CD14-positive monocyte (primary cell): ENCODE results near the gene TMEFF2. TPM values are rescaled to one million over a fixed set of nuclear protein-coding genes. Genes with fewer than 3 reads are reported as not detected.
"Not testable (repeated sequence)": the region's sequence is repeated elsewhere in the genome, so short reads cannot be mapped to it uniquely, and the experiment has no call there.

ENCODE experiments used
- DNase-seq, 3 donors: peaks; one replicate each; pipeline ENCODE4 v3.0.0-alpha.2; 2011 to 2022
- H2AFZ ChIP-seq: 2 replicates; pipeline ENCODE4 v1.6.0; 2012; ENCODE audit warnings: mild to moderate bottlenecking, low read depth, low read length, inconsistent platforms; ENCODE audit not compliant: insufficient read depth, poor library complexity, severe bottlenecking
- H3K27ac ChIP-seq, 2 donors: 1 replicate in 1 of 2; 2 replicates in 1 of 2; pipeline ENCODE4 v1.5.1; 2012 to 2013; ENCODE audit warnings: low read length in 2 of 2, control low read depth in 1 of 2, inconsistent platforms in 1 of 2, low read depth in 1 of 2, mild to moderate bottlenecking in 1 of 2
- H3K27me3 ChIP-seq, 2 donors: one replicate each; pipeline versions ENCODE4 v1.6.0 to v1.6.1; 2011 to 2013; ENCODE audit warnings: low read length in 2 of 2; ENCODE audit not compliant: control insufficient read depth in 2 of 2, insufficient read depth in 2 of 2
- H3K36me3 ChIP-seq, 2 donors: replicated peaks in 1 of 2; 1 replicate in 1 of 2; 2 replicates in 1 of 2; pipeline versions ENCODE4 v1.5.1 to v1.6.1; 2012 to 2013; ENCODE audit warnings: low read length in 2 of 2, control low read depth in 1 of 2, inconsistent platforms in 1 of 2, mild to moderate bottlenecking in 1 of 2; ENCODE audit not compliant: insufficient read depth in 2 of 2, control insufficient read depth in 1 of 2
- H3K4me1 ChIP-seq, 2 donors: 1 replicate in 1 of 2; 2 replicates in 1 of 2; pipeline versions ENCODE4 v1.5.1 to v1.6.1; 2012 to 2013; ENCODE audit warnings: low read length in 2 of 2, control low read depth in 1 of 2, inconsistent platforms in 1 of 2, mild to moderate bottlenecking in 1 of 2, moderate library complexity in 1 of 2; ENCODE audit not compliant: insufficient read depth in 2 of 2, control insufficient read depth in 1 of 2
- H3K4me2 ChIP-seq: replicated peaks from 2 replicates; pipeline ENCODE3; 2012; ENCODE audit warnings: low read length, moderate library complexity, mild to moderate bottlenecking; ENCODE audit not compliant: poor library complexity, severe bottlenecking; ENCODE audit errors: extremely low read depth
- H3K4me3 ChIP-seq, 3 experiments: fragments of 200-600 bp in 1 of 3; sonication (generic) in 1 of 3; replicated peaks in 1 of 3; 1 replicate in 2 of 3; 2 replicates in 1 of 3; pipeline ENCODE4 v1.5.1; 2011 to 2013; ENCODE audit warnings: low read length in 3 of 3, mild to moderate bottlenecking in 3 of 3, control low read depth in 2 of 3, low read depth in 2 of 3, inconsistent platforms in 1 of 3, moderate library complexity in 1 of 3
- H3K79me2 ChIP-seq: 2 replicates; pipeline ENCODE4 v1.6.0; 2012; ENCODE audit warnings: mild to moderate bottlenecking, control low read depth, inconsistent platforms, low read length, moderate library complexity; ENCODE audit not compliant: insufficient read depth
- H3K9ac ChIP-seq: 2 replicates; pipeline ENCODE4 v1.6.0; 2017; ENCODE audit warnings: low read length, mild to moderate bottlenecking; ENCODE audit not compliant: insufficient read depth, poor library complexity, severe bottlenecking
- H3K9me3 ChIP-seq, 2 donors: replicated peaks in 1 of 2; 1 replicate in 1 of 2; 2 replicates in 1 of 2; pipeline versions ENCODE4 v1.5.1 to v1.6.1; 2012 to 2013; ENCODE audit warnings: low read length in 2 of 2, control low read depth in 1 of 2; ENCODE audit not compliant: control insufficient read depth in 1 of 2, insufficient read depth in 1 of 2
- H4K20me1 ChIP-seq: 2 replicates; pipeline ENCODE4 v1.6.0; 2012; ENCODE audit warnings: mild to moderate bottlenecking, low read length, control low read depth, moderate library complexity; ENCODE audit not compliant: insufficient read depth
- H3K27ac Mint-ChIP-seq, 7 donors: one replicate each; pipeline ENCODE4 v1.8.0; 2020; ENCODE audit warnings: mild to moderate bottlenecking in 7 of 7, mixed read lengths in 7 of 7, moderate library complexity in 6 of 7, inconsistent platforms in 2 of 7
- H3K27me3 Mint-ChIP-seq, 3 donors: one replicate each; pipeline ENCODE4 v1.8.0; 2021 to 2022; ENCODE audit warnings: low read depth in 3 of 3, mild to moderate bottlenecking in 3 of 3, mixed read lengths in 3 of 3, moderate library complexity in 3 of 3, inconsistent platforms in 1 of 3
- H3K36me3 Mint-ChIP-seq, 2 donors: one replicate each; pipeline ENCODE4 v1.8.0; 2020; ENCODE audit warnings: mixed read lengths in 2 of 2, inconsistent platforms in 1 of 2, mild to moderate bottlenecking in 1 of 2
- H3K4me1 Mint-ChIP-seq: one replicate; pipeline ENCODE4 v1.8.0; 2020; ENCODE audit warnings: mild to moderate bottlenecking, mixed read lengths
- H3K4me3 Mint-ChIP-seq, 2 donors: one replicate each; pipeline ENCODE4 v1.8.0; 2020; ENCODE audit warnings: mild to moderate bottlenecking in 2 of 2, mixed read lengths in 2 of 2, moderate library complexity in 1 of 2
- H3K9me3 Mint-ChIP-seq, 7 donors: one replicate each; pipeline ENCODE4 v1.8.0; 2020 to 2022; ENCODE audit warnings: mixed read lengths in 7 of 7, mild to moderate bottlenecking in 6 of 7, moderate library complexity in 6 of 7, inconsistent platforms in 2 of 7
- WGBS: methylation state at CpG from one replicate; pipeline ENCODE4 v1.1.5; 2013; ENCODE audit warnings: missing lambda C conversion rate; ENCODE audit not compliant: insufficient coverage; 5-methylcytosine and 5-hydroxymethylcytosine counted together
- intact Hi-C, 2 donors: fragments of 100-400 bp; cut with micrococcal nuclease; formaldehyde crosslinking; loops; one replicate each; pipeline versions ENCODE4 v1.15.0 to v1.15.1; 2023
- polyA plus RNA-seq, 3 donors: library from polyadenylated mRNA; depleted of rRNA in 1 of 3; unstranded in 2 of 3; stranded (reverse) in 1 of 3; fragments of 300-500 nt in 2 of 3; fragments of >200 nt in 1 of 3; fragmentation: Illumina TruSeq in 2 of 3; gene quantifications; 1 replicate in 2 of 3; 2 replicates in 1 of 3; pipeline ENCODE4 v1.2.3, GENCODE V29; 2012 to 2021
- TF ChIP-seq, protein P1 (sequence below): fragments of 200-600 bp; IDR thresholded peaks from one replicate; pipeline ENCODE4 v1.8.0; 2022; ENCODE audit warnings: antibody characterized with exemption, mild to moderate bottlenecking

The TMEFF2 gene
- polyA plus RNA-seq, 3 donors = not detected

DNA sequence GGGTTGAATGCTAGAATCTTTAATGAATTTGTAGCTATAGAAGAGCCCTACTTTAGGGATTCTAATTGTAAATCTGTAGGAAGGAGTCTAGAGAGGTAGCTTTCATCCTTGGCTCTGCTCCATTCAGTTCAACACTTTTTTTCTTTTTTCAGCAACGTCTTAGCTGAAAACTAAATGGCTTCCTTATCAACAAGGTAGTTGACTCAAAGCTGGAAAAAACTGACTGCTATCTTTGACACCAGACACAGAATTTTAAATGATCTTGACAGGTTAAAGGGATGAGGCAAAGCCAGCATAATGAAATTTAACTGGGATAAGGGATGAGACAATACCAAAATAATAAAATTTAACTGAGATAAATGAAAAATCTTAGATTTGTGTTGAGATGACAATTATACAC, 54.9 kb downstream of the TMEFF2 start:
- Histone ChIP-seq H3K9me3 (no peaks in the 10 kb centered on the region), H3K4me3 (no peak overlapping the region), H3K4me2 (no peak overlapping the region), H3K4me1 (no peaks in the 10 kb centered on the region), H3K27ac (no peak overlapping the region), H2AFZ (no peak overlapping the region), H3K36me3 (no peaks in the 10 kb centered on the region), H3K79me2 (no peaks in the 10 kb centered on the region), H3K27me3 (no peaks in the 10 kb centered on the region), H4K20me1 (no peaks in the 10 kb centered on the region), H3K9ac (no peak overlapping the region)
- intact Hi-C loops = no loop called here
- H3K4me1 Mint-ChIP-seq = no peaks in the 10 kb centered on the region
- H3K36me3 Mint-ChIP-seq = no peaks in the 10 kb centered on the region
- peaks cover 0 to 2% (median 0%) of the 10 kb centered on the region in 7 donors for H3K9me3 Mint-ChIP-seq
- WGBS = no CpG with 5 or more reads among the region's 1 CpG
- H3K27me3 Mint-ChIP-seq = no peaks in the 10 kb centered on the region
- TF ChIP-seq, protein P1, sequence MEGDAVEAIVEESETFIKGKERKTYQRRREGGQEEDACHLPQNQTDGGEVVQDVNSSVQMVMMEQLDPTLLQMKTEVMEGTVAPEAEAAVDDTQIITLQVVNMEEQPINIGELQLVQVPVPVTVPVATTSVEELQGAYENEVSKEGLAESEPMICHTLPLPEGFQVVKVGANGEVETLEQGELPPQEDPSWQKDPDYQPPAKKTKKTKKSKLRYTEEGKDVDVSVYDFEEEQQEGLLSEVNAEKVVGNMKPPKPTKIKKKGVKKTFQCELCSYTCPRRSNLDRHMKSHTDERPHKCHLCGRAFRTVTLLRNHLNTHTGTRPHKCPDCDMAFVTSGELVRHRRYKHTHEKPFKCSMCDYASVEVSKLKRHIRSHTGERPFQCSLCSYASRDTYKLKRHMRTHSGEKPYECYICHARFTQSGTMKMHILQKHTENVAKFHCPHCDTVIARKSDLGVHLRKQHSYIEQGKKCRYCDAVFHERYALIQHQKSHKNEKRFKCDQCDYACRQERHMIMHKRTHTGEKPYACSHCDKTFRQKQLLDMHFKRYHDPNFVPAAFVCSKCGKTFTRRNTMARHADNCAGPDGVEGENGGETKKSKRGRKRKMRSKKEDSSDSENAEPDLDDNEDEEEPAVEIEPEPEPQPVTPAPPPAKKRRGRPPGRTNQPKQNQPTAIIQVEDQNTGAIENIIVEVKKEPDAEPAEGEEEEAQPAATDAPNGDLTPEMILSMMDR = no peak
- DNase-seq = no peak
- H3K27ac Mint-ChIP-seq = no peak overlapping the region
- no peak overlapping the region for H3K4me3 Mint-ChIP-seq

DNA sequence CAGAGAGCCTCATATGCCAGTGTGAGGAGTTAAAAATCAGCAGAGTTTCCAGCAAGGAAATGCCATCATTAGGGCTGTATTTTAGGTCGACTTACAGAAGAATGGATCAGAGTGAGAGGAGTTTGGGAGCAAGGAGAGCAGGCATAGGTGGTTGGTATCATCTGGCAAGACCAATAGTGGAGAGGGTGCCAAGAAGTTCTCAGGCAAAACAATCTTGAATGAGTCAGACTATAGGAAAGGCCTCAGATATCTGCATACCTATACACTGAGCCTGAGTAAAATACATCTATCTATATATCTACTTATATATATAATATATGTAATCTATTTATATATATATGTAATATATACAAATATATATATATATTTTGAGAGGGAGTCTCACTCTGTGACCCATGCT, 57.3 kb downstream of the TMEFF2 start:
- H3K4me2 ChIP-seq = no peak overlapping the region
- TF ChIP-seq, protein P1 = no peak
- peaks cover 0 to 2% (median 0%) of the 10 kb centered on the region in 7 donors for H3K9me3 Mint-ChIP-seq
- DNase-seq = no peak
- H3K9ac ChIP-seq = no peak overlapping the region
- no peak overlapping the region for H3K27ac Mint-ChIP-seq
- no peaks in the 10 kb centered on the region for H3K79me2 ChIP-seq
- no peaks in the 10 kb centered on the region for H3K4me1 Mint-ChIP-seq
- H3K36me3 ChIP-seq = no peaks in the 10 kb centered on the region
- no peak overlapping the region for H3K4me3 ChIP-seq
- H3K4me1 ChIP-seq = no peaks in the 10 kb centered on the region
- no peaks in the 10 kb centered on the region for H3K36me3 Mint-ChIP-seq
- H3K4me3 Mint-ChIP-seq = no peak overlapping the region
- intact Hi-C loops = no loop called here
- no peak overlapping the region for H2AFZ ChIP-seq
- H3K9me3 ChIP-seq = no peaks in the 10 kb centered on the region
- 67% methylated on average over 1 of the region's 1 CpG for WGBS
- H3K27ac ChIP-seq = no peak overlapping the region
- H4K20me1 ChIP-seq = no peaks in the 10 kb centered on the region
- peaks cover 0 to 1% (median 0%) of the 10 kb centered on the region in 3 donors for H3K27me3 Mint-ChIP-seq
- no peaks in the 10 kb centered on the region for H3K27me3 ChIP-seq

DNA sequence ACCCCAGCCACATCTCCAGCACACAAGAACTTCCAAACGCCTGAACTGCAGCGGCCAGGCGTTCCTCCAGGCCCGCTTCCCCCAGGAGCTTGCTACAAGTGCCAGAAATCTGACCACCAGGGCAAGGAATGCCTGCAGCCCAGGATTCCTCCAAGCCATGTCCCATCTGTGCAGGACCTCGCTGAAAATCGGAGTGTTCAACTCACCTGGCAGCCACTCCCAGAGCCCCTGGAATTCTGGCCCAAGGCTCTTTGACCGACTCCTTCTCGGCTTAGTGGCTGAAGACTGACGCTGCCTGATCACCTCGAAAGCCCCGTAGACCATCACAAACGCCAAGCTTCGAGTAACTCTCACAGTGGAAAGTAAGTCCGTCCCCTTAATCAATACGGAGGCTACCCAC, 62.1 kb downstream of the TMEFF2 start:
- H3K4me2 ChIP-seq, H3K27me3 Mint-ChIP-seq, H3K9me3 ChIP-seq, H3K4me1 Mint-ChIP-seq, H3K79me2 ChIP-seq, H3K36me3 Mint-ChIP-seq, H3K4me3 Mint-ChIP-seq, intact Hi-C loops, H2AFZ ChIP-seq, H3K4me1 ChIP-seq, H3K9ac ChIP-seq, H3K27ac Mint-ChIP-seq, H4K20me1 ChIP-seq, H3K27me3 ChIP-seq, H3K36me3 ChIP-seq, DNase-seq, H3K9me3 Mint-ChIP-seq, H3K4me3 ChIP-seq, H3K27ac ChIP-seq: not testable (repeated sequence)
- 96% methylated on average over 8 of the region's 15 CpGs for WGBS

DNA sequence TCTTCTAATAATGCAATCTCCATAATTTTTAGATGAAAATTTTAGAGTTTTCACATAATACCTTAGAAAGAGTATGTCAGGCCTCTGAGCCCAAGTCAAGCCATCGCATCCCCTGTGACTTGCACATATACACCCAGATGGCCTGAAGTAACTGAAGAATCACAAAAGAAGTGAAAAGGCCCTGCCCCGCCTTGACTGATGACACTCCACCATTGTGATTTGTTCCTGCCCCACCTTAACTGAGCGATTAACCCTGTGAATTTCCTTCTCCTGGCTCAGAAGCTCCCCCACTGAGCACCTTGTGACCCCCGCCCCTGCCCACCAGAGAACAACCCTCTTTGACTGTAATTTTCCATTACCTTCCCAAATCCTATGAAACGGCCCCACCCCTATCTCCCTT, 64.4 kb downstream of the TMEFF2 start:
- 100% methylated on average over 1 of the region's 5 CpGs for WGBS
- H3K9me3 Mint-ChIP-seq, H3K4me3 Mint-ChIP-seq, H3K27me3 Mint-ChIP-seq, H3K9me3 ChIP-seq, H3K4me1 ChIP-seq, H3K36me3 ChIP-seq, H3K4me3 ChIP-seq, H3K4me2 ChIP-seq, DNase-seq, H3K27me3 ChIP-seq, intact Hi-C loops, H3K27ac Mint-ChIP-seq, H2AFZ ChIP-seq, H3K9ac ChIP-seq, H3K4me1 Mint-ChIP-seq, H4K20me1 ChIP-seq, H3K36me3 Mint-ChIP-seq, H3K79me2 ChIP-seq, H3K27ac ChIP-seq: not testable (repeated sequence)
